K562 (cell line): ENCODE data around the gene RHBDF2. TPM values are rescaled to one million over a fixed set of nuclear protein-coding genes. Genes with fewer than 3 reads are reported as not detected.

Experiments used
- AFF1 ChIP-seq, 2 experiments: fragments of 450-650 bp; IDR thresholded peaks; 2 replicates each; pipeline ENCODE4 v1.6.1; 2018; ENCODE audit warnings: mild to moderate bottlenecking in 2 of 2, low read depth in 1 of 2; ENCODE audit not compliant: partially characterized antibody in 2 of 2
- BDP1 ChIP-seq: IDR thresholded peaks from 3 replicates; pipeline ENCODE4 v1.6.1; 2011; ENCODE audit not compliant: insufficient read length, insufficient read depth
- CBFA2T3 ChIP-seq: fragments of 450-650 bp; IDR thresholded peaks from 2 replicates; pipeline ENCODE4 v1.6.1; 2017
- EP400 ChIP-seq: fragments of 450-650 bp; IDR thresholded peaks from 2 replicates; pipeline ENCODE4 v1.6.1; 2017; ENCODE audit warnings: antibody characterized with exemption, mild to moderate bottlenecking, moderate library complexity
- GATAD2B ChIP-seq: fragments of 450-650 bp; IDR thresholded peaks from 2 replicates; pipeline ENCODE4 v1.6.1; 2017; ENCODE audit warnings: mild to moderate bottlenecking, borderline replicate concordance
- GTF2E2 ChIP-seq: fragments of 200-800 bp; sonication (Bioruptor generic); IDR thresholded peaks from 2 replicates; pipeline ENCODE4 v1.6.1; 2016; ENCODE audit warnings: missing genetic modification characterization, missing compliant biosample characterization
- HNRNPK ChIP-seq: fragments of 200-400 bp; formaldehyde crosslinking; IDR thresholded peaks from one replicate; pipeline ENCODE4 v1.6.1; 2018; ENCODE audit warnings: mild to moderate bottlenecking, low read depth, low read length; ENCODE audit not compliant: poor library complexity, severe bottlenecking
- IFI16 ChIP-seq: fragments of 250-450 bp; sonication (Bioruptor Pico); IDR thresholded peaks from 2 replicates; pipeline ENCODE4 v2.1.2; 2022; ENCODE audit warnings: mild to moderate bottlenecking, inconsistent platforms
- MECOM ChIP-seq: fragments of 250-450 bp; sonication (Bioruptor Pico); IDR thresholded peaks from 2 replicates; pipeline ENCODE4 v1.8.0; 2022; ENCODE audit warnings: inconsistent platforms
- POLR2B ChIP-seq: fragments of 450-650 bp; IDR thresholded peaks from 2 replicates; pipeline ENCODE4 v1.6.1; 2018; ENCODE audit warnings: low read depth; ENCODE audit not compliant: partially characterized antibody
- RB1 ChIP-seq: fragments of 450-650 bp; IDR thresholded peaks from 2 replicates; pipeline ENCODE4 v1.6.1; 2017; ENCODE audit warnings: low read depth, mild to moderate bottlenecking
- RNF2 ChIP-seq: sonication (generic); IDR thresholded peaks from 2 replicates; pipeline ENCODE4 v1.6.1; 2016
- RREB1 ChIP-seq: fragments of 250-450 bp; sonication (Bioruptor Pico); IDR thresholded peaks from 2 replicates; pipeline ENCODE4 v1.4.0; 2020
- SPI1 ChIP-seq: IDR thresholded peaks from 2 replicates; pipeline ENCODE4 v1.6.1; 2011; ENCODE audit warnings: low read depth, low read length, control low read depth, borderline replicate concordance
- TAF1 ChIP-seq: IDR thresholded peaks from 2 replicates; pipeline ENCODE4 v1.6.1; 2011; ENCODE audit warnings: mild to moderate bottlenecking, low read length, moderate library complexity; ENCODE audit not compliant: insufficient read depth, control insufficient read depth, severe bottlenecking; ENCODE audit errors: extremely low read depth
- TAL1 ChIP-seq: fragments of 450-650 bp; IDR thresholded peaks from 2 replicates; pipeline ENCODE4 v1.6.1; 2016; ENCODE audit warnings: mild to moderate bottlenecking
- TGIF2 ChIP-seq: sonication (generic); formaldehyde crosslinking; IDR thresholded peaks from 2 replicates; pipeline ENCODE4 v1.8.1; 2022; ENCODE audit warnings: mild to moderate bottlenecking, missing genetic modification reagents, moderate library complexity
- ZNF197 ChIP-seq: fragments of 200-800 bp; sonication (Bioruptor generic); IDR thresholded peaks from 2 replicates; pipeline ENCODE4 v1.6.1; 2016; ENCODE audit warnings: low read depth, missing genetic modification characterization, missing compliant biosample characterization
- ZNF224 ChIP-seq: sonication (generic); formaldehyde crosslinking; IDR thresholded peaks from 2 replicates; pipeline ENCODE4 v1.8.0; 2022; ENCODE audit warnings: mild to moderate bottlenecking, missing genetic modification reagents
- ZNF263 ChIP-seq: sonication (generic); formaldehyde crosslinking; IDR thresholded peaks from 2 replicates; pipeline ENCODE4 v1.8.0; 2022; ENCODE audit warnings: mild to moderate bottlenecking, missing genetic modification reagents, borderline replicate concordance
- polyA plus RNA-seq, 8 experiments: library from polyadenylated mRNA; depleted of rRNA in 4 of 8; stranded (reverse) in 5 of 8; unstranded in 3 of 8; fragments of >200 nt; fragmentation: Nextera tagmentation in 2 of 8; fragmentation: Illumina TruSeq in 1 of 8; extraction: Ambion mirVana in 2 of 8; extraction: Trizol in 1 of 8; gene quantifications; 2 replicates each; pipeline versions ENCODE4 v1.2.1 to v1.2.3, GENCODE V29; 2011 to 2014; ENCODE audit warnings: inconsistent platforms in 1 of 8, missing spikeins in 1 of 8
- total RNA-seq, 7 experiments: library from RNA; depleted of rRNA in 6 of 7; stranded (reverse); fragments of >200 nt in 6 of 7; fragmentation: Illumina TruSeq in 2 of 7; extraction: Trizol in 2 of 7; gene quantifications; 2 replicates each; pipeline versions ENCODE4 v1.2.1 to v1.2.3, GENCODE V29; 2011 to 2021; ENCODE audit warnings: low replicate concordance in 1 of 7

The RHBDF2 gene
- total and polyA plus RNA-seq, 9 of the 15 experiments (the other 6 are each of a cell fraction or from before 2014, with no cell fraction given) = 0.04 to 2.8 (median 1.1) TPM

- TF ChIP-seq AFF1 (IDR thresholded peaks at IDR 0.05; ENCODE audit: low read depth in 1 of 2, partially characterized antibody in 2 of 2) = no peak
- 0 out of 2 replicates have a peak, but pooled peaks have one; percentile 25 for TF ChIP-seq MECOM (CRISPR knock-in tag)
- TF ChIP-seq EP400 = peak; percentile 33
- peak; percentile 48 for TF ChIP-seq POLR2B
- TF ChIP-seq ZNF197 (CRISPR knock-in tag) = no peak
- no peak for TF ChIP-seq ZNF263 (CRISPR knock-in tag)
- no peak for TF ChIP-seq TAL1
- TF ChIP-seq SPI1 = no peak
- peak; percentile 50; the same call in 1 of the 2 replicates for TF ChIP-seq CBFA2T3
- no peak for TF ChIP-seq TGIF2 (CRISPR knock-in tag)
- TF ChIP-seq GTF2E2 (tag) = 0 out of 2 replicates have a peak, but pooled peaks have one; percentile 49
- no peak for TF ChIP-seq TAF1
- no peak for TF ChIP-seq RB1
- no peak for TF ChIP-seq ZNF224 (CRISPR knock-in tag)
- no peak for TF ChIP-seq HNRNPK
- no peak for TF ChIP-seq RREB1 (CRISPR knock-in tag)
- TF ChIP-seq IFI16 (CRISPR knock-in tag) = no peak
- no peak for TF ChIP-seq GATAD2B
- TF ChIP-seq RNF2 = no peak
- TF ChIP-seq BDP1 = no peak
These were observed 27.5 kb upstream of the RHBDF2 start (continued) for GRCh38 chr17:76528528-76529223.
